ENCODE measurements around the gene MRPL18.

DNA sequence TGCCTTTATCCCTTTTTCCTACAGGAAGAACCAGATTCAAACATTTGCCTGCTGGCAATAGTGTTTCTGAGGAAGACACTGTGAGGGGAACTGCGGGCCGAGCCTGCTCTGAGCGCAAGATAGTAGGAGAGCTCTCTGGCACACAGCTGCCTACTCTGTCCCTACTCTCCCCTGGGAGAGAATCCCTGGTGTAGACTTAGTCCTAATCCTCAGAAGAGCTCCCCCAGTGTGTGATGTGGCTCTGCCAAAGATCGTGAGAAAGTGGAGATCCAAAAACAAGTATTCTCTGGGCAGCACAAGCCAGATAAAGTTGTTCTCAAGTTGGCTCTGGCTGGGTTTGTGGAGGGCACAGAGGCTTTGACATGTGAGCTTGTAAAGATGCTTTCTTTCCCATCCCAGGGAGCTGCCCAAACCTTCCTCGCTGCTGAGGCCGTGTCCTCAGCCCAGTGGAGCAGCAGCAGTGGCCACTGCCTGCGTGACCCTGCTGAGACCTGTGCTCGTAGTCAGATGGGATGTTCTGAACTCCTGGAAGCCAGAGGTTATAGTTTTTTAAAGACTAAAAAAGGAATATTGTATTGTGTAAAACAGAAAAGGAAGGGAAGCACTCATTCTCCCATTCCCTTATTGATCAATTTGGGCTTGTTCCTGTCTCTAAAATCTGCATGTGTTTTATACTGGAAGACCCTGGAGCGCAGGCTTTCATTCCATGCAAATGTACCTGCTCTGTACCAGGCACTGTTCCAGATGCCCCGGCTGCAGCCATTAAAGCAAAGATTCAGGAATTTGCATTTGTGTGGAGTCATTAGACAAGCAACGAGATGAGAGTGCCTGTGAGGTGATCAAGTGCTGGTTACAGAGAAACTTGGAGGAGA is 40.5 kb downstream of the MRPL18 start:
- TF ChIP-seq EP300 (IDR thresholded peaks at IDR 0.05; ENCODE audit: borderline replicate concordance in 1 of 2, low read depth in 2 of 2, low read length in 2 of 2) (no peak), SIRT6 (IDR thresholded peaks at IDR 0.05; ENCODE audit: low read length) (no peak), YY1 (IDR thresholded peaks at IDR 0.05; ENCODE audit: low read depth, low read length) (peak; percentile 40; the same call in 1 of the 2 replicates), HDAC2 (IDR thresholded peaks at IDR 0.05; ENCODE audit: borderline replicate concordance in 1 of 2, low read depth in 2 of 2, low read length in 2 of 2) (no peak)
- TF ChIP-seq, protein P1, sequence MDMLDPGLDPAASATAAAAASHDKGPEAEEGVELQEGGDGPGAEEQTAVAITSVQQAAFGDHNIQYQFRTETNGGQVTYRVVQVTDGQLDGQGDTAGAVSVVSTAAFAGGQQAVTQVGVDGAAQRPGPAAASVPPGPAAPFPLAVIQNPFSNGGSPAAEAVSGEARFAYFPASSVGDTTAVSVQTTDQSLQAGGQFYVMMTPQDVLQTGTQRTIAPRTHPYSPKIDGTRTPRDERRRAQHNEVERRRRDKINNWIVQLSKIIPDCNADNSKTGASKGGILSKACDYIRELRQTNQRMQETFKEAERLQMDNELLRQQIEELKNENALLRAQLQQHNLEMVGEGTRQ (IDR thresholded peaks at IDR 0.05; ENCODE audit: low read length) = no peak
- TF ChIP-seq, protein P2, sequence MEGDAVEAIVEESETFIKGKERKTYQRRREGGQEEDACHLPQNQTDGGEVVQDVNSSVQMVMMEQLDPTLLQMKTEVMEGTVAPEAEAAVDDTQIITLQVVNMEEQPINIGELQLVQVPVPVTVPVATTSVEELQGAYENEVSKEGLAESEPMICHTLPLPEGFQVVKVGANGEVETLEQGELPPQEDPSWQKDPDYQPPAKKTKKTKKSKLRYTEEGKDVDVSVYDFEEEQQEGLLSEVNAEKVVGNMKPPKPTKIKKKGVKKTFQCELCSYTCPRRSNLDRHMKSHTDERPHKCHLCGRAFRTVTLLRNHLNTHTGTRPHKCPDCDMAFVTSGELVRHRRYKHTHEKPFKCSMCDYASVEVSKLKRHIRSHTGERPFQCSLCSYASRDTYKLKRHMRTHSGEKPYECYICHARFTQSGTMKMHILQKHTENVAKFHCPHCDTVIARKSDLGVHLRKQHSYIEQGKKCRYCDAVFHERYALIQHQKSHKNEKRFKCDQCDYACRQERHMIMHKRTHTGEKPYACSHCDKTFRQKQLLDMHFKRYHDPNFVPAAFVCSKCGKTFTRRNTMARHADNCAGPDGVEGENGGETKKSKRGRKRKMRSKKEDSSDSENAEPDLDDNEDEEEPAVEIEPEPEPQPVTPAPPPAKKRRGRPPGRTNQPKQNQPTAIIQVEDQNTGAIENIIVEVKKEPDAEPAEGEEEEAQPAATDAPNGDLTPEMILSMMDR (IDR thresholded peaks at IDR 0.05; ENCODE audit: control extremely low read depth in 1 of 3, insufficient read depth in 1 of 3, low read depth in 1 of 3, low read length in 3 of 3) = no peak

Measured in H1 (cell line).